HG02571 (cell line): ENCODE measurements around the gene DHRS3.
"Not testable (repeated sequence)": the region's sequence is repeated elsewhere in the genome, so short reads cannot be mapped to it uniquely, and the experiment has no call there.

Experiments used
- ATAC-seq: cut with Tn5 transposase; IDR thresholded peaks from one replicate; pipeline ENCODE4 v1.9.1; 2021; ENCODE audit warnings: mild to moderate bottlenecking, moderate library complexity; ENCODE audit not compliant: unreplicated experiment

The DHRS3 gene, protein sequence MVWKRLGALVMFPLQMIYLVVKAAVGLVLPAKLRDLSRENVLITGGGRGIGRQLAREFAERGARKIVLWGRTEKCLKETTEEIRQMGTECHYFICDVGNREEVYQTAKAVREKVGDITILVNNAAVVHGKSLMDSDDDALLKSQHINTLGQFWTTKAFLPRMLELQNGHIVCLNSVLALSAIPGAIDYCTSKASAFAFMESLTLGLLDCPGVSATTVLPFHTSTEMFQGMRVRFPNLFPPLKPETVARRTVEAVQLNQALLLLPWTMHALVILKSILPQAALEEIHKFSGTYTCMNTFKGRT

GRCh38 chr1:12617901-12618660 is at the start of gene DHRS3:
DHRS3 (minus strand) TSS chr1:12618210; CDS start chr1:12617348, 862 bp downstream.
- ATAC-seq = no peak

DNA sequence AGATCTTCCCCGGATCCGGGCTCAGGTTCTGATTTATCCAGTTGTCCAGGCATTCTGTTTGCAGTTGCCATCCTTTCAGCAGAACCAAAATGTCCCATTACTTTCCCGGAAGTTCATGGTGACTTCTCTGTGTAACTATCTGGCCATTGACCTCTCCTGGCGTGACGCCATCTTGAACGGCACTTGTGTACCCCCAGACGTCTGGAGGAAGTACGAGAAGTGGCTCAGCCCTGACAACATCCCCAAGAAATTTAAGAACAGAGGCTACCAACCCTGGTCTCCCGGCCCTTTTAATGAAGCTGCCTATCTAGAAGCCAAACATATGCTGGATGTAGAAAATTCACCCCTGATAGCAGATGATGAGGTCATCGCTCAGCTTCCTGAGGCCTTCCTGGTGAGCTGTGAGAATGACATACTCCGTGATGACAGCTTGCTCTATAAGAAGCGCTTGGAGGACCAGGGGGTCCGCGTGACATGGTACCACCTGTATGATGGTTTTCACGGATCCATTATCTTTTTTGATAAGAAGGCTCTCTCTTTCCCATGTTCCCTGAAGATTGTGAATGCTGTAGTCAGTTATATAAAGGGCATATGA is 48.2 kb upstream of the DHRS3 start:
- ATAC-seq = no peak

GRCh38 chr1:12665511-12665910 is 47.5 kb upstream of the DHRS3 start:
- no peak for ATAC-seq

DNA sequence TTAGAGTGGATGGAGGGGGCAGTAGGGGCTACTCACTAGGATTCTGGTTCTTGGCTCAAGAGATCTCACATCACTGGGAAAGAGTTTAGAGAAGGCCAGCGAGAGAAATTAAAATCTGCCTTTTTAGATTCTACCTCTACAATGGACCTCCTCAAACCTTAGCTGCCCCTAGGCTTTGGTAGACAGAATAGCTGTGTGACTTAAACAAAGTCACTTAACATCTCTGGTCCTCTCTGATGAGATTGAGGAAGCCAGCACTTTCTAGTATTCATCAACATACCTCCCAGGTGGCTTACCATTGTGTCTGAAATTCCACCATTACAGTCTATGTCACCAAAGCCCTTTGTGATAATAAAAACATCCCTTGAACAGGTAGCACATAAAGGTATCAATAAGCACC is 44.5 kb upstream of the DHRS3 start:
- no peak for ATAC-seq

DNA sequence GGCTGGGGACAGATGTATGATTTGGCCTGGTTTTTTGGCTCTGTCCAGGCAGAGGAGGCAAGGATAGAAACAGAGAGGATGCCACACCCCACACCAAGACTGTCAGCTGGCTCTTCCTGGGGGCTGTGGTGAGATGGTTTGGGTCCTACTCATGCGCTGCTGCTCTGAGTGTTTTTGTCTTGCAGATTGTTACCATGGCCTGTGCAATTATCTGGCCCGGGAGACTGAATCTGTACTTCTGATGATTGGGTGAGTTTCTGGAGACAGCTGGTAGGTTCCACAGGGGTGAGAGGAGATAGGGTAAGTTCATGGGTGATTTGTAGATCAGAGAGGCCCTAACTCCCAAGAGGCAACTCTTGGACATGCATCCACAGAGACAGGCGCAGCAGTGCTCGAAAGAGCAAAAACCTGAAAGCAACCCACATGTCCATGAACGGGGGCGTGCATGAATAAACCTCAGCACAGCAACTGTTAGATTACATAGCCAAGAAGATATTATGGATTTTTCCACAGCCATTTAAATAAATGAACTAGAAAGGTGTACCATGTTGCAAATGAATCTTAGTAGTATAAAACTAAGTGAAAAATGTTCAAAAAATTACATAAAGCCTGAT is 43.7 kb upstream of the DHRS3 start:
- ATAC-seq = no peak

DNA sequence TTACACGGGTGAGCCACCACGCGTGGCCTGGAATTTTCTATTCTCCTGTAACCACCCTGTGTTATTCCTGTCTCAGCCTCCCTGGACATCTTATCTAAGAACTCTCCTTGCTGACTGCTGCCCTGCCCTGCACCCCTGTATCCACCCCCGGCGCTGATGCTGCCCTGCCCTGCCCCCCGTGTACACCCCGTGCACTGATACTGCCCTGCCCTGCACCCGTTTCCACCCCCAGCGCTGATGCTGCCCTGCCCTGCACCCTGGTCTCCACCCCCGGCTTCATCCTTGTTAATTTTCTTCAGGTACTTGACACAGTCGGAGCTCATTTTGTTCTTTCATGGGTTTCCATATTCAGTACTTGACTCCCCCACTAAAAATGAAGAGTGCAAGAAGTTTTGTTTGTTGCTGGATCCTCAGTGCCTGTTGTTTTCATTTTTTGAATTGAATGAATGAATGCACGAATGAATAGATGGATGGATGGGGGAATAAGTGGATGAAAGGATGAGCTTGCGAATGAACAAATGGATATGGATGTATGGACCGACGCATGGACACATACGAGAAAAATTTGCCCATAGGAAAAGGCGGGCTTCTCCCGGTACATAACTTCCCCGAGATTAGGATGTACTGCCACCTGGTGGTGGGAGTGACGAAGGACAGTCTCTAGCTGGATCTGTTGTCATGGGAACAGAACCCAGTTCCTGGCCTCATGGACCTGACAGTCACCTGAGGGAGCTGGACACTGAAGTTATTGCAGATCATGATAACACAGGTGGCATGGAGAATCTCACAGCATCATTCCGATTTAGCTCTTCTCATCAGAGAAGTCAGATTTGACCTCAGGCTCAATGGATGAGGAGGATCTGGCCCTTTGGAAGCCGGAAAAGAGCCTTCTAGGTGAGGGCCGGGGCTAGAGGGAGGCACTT is 40.8 kb upstream of the DHRS3 start:
- ATAC-seq = no peak

DNA sequence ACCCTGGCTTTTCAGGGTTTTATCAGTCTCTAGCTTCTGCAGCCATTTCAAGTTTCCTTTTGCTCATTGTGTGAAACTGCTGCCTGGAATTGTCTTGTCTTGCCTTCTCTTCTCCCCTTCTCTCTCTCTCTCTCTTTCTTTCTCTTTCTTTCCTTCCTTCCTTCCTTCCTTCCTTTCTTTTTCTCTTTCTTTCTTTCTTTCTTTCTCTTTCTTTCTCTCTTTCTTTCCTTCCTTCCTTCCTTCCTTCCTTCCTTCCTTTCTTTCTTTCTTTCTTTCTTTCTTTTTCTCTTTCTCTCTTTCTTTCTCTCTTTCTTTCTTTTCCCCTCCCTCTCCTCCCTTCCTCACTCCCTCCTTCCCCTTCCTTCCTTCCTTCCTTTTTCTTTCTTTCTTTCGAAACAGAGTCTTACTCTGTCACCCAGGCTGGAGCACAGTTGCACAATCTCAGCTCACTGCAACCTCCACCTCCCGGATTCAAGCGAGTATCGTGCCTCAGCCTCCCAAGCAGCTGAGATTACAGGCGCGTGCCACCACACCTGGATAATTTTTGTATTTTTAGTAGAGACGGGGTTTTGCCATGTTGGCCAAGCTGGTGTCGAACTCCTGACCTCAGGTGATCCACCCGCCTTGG is 40.0 kb upstream of the DHRS3 start:
- not testable (repeated sequence) for ATAC-seq

- no peak for ATAC-seq
These were observed 39.3 kb upstream of the DHRS3 start for GRCh38 chr1:12657060-12657884.

DNA sequence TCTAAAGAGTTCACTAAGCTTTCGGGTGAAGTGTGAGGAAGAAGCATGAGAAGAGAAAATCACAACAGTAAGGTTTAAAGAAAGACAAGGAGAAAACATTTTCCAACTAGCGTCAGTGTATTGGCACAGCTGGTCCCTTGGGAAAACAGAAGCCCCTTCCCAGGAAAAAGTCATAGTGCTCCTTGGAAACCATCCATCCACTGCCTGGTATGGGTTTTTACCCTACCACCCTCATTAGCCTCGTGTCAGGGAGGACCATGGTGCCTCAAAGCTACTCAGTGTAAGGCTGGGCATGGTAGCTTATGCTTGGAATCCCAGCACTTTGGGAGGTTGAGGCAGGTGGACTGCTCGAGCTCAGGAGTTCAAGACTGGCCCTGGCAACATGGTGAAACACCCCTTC is 38.6 kb upstream of the DHRS3 start:
- ATAC-seq = no peak

GRCh38 chr1:12654657-12655056 is 36.6 kb upstream of the DHRS3 start:
- ATAC-seq = no peak

DNA sequence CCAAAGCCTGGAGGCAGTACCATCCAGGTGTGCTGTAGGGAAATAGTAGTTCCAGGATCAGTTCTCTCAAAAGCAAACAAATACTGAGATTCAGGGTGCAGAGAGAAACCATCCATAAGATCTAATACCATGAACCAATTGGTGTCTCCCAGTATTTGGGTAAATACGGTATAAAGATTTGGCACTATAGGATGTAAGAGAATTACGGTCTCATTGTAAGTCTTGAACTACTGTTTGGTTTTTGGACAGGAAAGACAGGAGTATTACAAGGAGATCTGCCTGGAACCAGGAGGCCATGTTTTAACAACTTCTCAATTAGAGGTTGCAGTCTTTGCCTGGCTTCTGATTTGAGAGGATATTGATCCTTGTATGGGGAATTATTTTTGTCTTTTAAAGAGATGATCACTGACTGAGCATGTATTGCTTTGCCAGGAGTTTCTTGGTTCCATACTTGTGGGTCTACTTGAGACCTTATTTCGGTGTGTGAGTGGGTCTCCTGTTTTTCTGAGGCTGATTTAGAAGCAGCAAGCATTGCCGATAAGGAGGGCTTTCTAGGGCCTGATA is 36.1 kb upstream of the DHRS3 start:
- no peak for ATAC-seq

DNA sequence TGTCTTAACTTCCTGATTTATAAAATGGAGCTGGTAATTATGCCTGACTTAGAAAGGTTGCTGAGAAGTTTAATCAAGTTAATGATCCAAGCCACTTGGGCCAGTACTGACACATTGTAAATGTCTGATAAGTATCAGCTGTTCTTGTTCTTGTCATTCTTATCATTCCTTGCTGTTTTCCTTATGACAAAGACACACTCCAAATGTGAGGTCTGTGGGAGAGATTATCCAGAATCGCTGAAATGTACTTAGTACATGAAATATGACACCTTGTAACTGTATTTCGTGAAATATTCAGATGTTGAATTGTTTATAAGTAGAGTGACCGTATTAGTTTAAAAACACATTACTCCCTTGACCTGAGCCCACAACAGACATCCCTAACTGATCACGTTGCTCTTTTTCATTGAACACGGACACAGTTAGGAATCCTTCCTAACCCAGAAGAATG is 32.0 kb upstream of the DHRS3 start:
- no peak for ATAC-seq

GRCh38 chr1:12648741-12649140 is 30.7 kb upstream of the DHRS3 start:
- no peak for ATAC-seq

DNA sequence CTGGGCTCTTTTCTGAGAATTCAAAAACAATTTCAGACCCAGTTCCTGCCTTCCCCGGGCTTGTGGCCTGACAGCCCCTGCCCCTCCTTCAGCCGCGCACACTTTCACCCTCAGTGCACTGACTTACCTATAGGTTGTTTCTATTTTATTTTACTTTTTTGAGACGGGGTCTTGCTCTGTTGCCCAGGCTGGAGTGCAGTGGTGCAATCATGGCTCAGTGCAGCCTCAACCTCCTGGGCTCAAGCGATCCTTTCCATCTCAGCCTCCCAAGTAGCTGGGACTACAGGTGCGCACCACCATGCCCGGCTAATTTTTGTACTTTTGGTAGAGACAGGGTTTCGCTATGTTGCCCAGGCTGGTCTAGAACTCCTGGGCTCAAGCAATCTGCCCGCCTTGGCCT is 27.4 kb upstream of the DHRS3 start:
- not testable (repeated sequence) for ATAC-seq

DNA sequence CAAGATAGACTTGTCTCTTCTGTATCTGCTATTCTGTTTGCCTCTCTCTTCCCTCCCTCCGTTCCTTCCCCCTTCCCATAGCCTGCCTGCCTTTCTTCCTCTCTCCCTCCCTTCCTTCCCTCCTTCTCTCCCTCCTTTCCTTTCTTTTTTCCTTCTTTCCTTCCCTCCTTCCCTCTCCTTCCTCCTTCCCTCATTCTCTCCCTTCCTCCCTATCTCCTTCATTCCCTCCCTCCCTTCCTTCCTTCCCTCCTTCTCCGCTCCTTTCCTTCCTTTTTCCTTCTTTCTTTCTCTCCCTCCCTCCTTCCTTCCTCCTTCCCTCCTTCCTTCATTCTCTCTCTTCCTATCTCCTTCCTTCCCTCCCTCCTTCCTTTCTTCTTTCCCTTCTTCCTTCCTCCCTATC is 26.8 kb upstream of the DHRS3 start:
- no peak for ATAC-seq

GRCh38 chr1:12644237-12644636 is 26.2 kb upstream of the DHRS3 start:
- no peak for ATAC-seq

DNA sequence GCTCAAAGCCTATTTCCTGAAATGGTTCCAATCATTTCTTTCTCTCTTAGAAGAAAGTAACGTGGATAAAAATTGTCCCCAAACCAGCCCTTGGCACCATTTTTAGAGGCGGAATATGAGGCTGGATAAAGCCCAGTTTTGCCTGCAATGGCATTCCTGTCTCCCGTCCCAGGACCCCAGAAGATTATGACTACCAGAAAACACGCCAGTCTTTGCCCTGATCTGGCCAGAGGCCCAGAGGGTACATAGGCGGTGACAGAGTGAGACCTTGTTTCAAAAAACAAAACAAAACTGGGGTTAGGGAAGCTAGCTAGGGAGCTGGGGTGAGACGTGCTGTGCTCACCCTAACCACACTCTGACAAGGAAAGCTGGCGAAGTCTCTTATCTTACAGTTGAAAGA is 25.8 kb upstream of the DHRS3 start, which contains the start of gene AADACL4:
AADACL4 (plus strand) TSS at position 301 of the 400 bp plus-strand sequence. CDS start 462 bp downstream, outside the sequence.
- no peak for ATAC-seq

GRCh38 chr1:12643079-12643478 is 25.1 kb upstream of the DHRS3 start:
- ATAC-seq = no peak

- ATAC-seq = no peak
These were observed 22.9 kb upstream of the DHRS3 start for GRCh38 chr1:12640958-12641272.
